Erythroblast (primary cell): ENCODE data around the gene ZBTB38.

Experiments used
- GATA1 ChIP-seq: IDR thresholded peaks from 2 replicates; pipeline ENCODE4 v1.6.1; 2011; ENCODE audit warnings: low read depth, mild to moderate bottlenecking, control low read depth, low read length, moderate library complexity
- POLR2A ChIP-seq: IDR thresholded peaks from 2 replicates; pipeline ENCODE4 v1.6.1; 2011; ENCODE audit warnings: mild to moderate bottlenecking, low read length

- TF ChIP-seq POLR2A (no peak), GATA1 (no peak)
These were observed 21.9 kb upstream of the ZBTB38 start for GRCh38 chr3:141346418-141346817.
